ENCODE results near the gene PRAMEF9.
"Not testable (repeated sequence)": the region's sequence is repeated elsewhere in the genome, so short reads cannot be mapped to it uniquely, and the experiment has no call there.

DNA sequence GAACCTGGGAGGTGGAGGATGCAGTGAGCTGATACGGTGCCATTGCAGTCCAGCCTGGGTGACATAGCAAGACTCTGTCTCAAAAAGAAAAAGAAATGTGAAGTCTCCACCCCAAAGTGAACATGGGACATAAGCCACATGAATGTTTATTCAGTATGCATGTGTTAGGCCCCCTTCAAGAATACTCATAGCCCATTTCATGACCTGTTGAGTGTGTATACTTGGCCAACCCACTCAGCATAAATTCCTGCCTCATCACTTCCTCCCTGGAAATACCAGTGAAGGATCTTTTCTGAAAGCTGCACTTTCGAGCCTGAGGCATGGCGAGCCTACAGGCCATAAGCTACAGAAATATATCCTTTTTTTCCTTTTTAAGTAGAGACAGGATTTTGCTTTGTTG, 47.6 kb downstream of the PRAMEF9 start:
- TF ChIP-seq ZNF274 (IDR thresholded peaks at IDR 0.05; ENCODE audit: low read depth, low read length); YY1 (IDR thresholded peaks at IDR 0.05; ENCODE audit: insufficient read depth, insufficient read length): not testable (repeated sequence)
